ENCODE data around the gene EPHB3. TPM values are rescaled to one million over a fixed set of nuclear protein-coding genes. Genes with fewer than 3 reads are reported as not detected.

Gene EPHB3
- total RNA-seq, 4 donors from 2014 or later: 6.0 to 59.4 (median 17.2) TPM

- peak overlapping the region; percentile 21 to 80 (median 58) for H3K27ac ChIP-seq
- no peak overlapping the region for H3K4me3 ChIP-seq
- TF ChIP-seq CTCF (IDR thresholded peaks at IDR 0.05): no peak
- TF ChIP-seq POLR2A (IDR thresholded peaks at IDR 0.05): no peak
These were observed 4.0 kb downstream of the EPHB3 start for GRCh38 chr3:184565421-184566211.

GRCh38 chr3:184566441-184567414 lies 5.1 kb downstream of the EPHB3 start:
- Histone ChIP-seq H3K27ac (peak overlapping the region in 3 of 4 donors; percentile 21 to 80 (median 70)), H3K4me1 (peaks cover 11 to 72% (median 14%) of the 10 kb centered on the region in 4 donors), H3K4me3 (no peak overlapping the region), H3K27me3 (no peaks in the 10 kb centered on the region), H3K9me3 (no peaks in the 10 kb centered on the region), H3K36me3 (no peaks in the 10 kb centered on the region)
- TF ChIP-seq CTCF (IDR thresholded peaks at IDR 0.05) (no peak), POLR2A (IDR thresholded peaks at IDR 0.05) (no peak)
- DNase-seq: peak in 2 of 3 donors; percentile 79 to 84

More at GRCh38 chr3:184565421-184566211, 4.0 kb downstream of the EPHB3 start:
- H3K4me1 ChIP-seq: peaks cover 11 to 78% (median 21%) of the 10 kb centered on the region in 4 donors
- H3K36me3 ChIP-seq: no peaks in the 10 kb centered on the region
- H3K27me3 ChIP-seq: no peaks in the 10 kb centered on the region
- peak in 2 of 3 donors; percentile 73 for DNase-seq
- no peaks in the 10 kb centered on the region for H3K9me3 ChIP-seq

GRCh38 chr3:184567946-184568559 lies 6.5 kb downstream of the EPHB3 start:
- H3K27me3 ChIP-seq: no peaks in the 10 kb centered on the region
- TF ChIP-seq CTCF (IDR thresholded peaks at IDR 0.05) (no peak), POLR2A (IDR thresholded peaks at IDR 0.05) (no peak)
- peaks cover 6 to 63% (median 12%) of the 10 kb centered on the region in 4 donors for H3K4me1 ChIP-seq
- no peaks in the 10 kb centered on the region for H3K36me3 ChIP-seq
- peak in 1 of 3 donors; percentile 51 for DNase-seq
- peak overlapping the region in 3 of 4 donors; percentile 36 to 55 (median 54) for H3K4me3 ChIP-seq
- no peaks in the 10 kb centered on the region for H3K9me3 ChIP-seq
- peak overlapping the region in 2 of 4 donors; percentile 72 to 80 for H3K27ac ChIP-seq

GRCh38 chr3:184568560-184568923 lies 7.0 kb downstream of the EPHB3 start:
- Histone ChIP-seq H3K4me3 (peak overlapping the region; percentile 36 to 55 (median 46)), H3K4me1 (peaks cover 6 to 58% (median 12%) of the 10 kb centered on the region in 4 donors), H3K27me3 (no peaks in the 10 kb centered on the region)

More at GRCh38 chr3:184568560-184568923, 7.0 kb downstream of the EPHB3 start:
- TF ChIP-seq CTCF (IDR thresholded peaks at IDR 0.05) (no peak), POLR2A (IDR thresholded peaks at IDR 0.05) (no peak)
- DNase-seq: no peak
- peak overlapping the region in 3 of 4 donors; percentile 32 to 80 (median 72) for H3K27ac ChIP-seq
- H3K9me3 ChIP-seq: no peaks in the 10 kb centered on the region
- no peaks in the 10 kb centered on the region for H3K36me3 ChIP-seq
